Lower leg skin (tissue), 4 donors: ENCODE data around the gene ZNF488. TPM values are rescaled to one million over a fixed set of nuclear protein-coding genes. Genes with fewer than 3 reads are reported as not detected.

ENCODE experiments used
- DNase-seq, 2 donors: peaks; one replicate each; pipeline ENCODE4 v3.0.0-alpha.2; 2019; ENCODE audit warnings: low spot score in 2 of 2
- H3K4me3 ChIP-seq: fragments of 200-600 bp; sonication (generic); 2 replicates; pipeline ENCODE4 v1.5.1; 2017; ENCODE audit warnings: mild to moderate bottlenecking, low read depth; ENCODE audit not compliant: poor library complexity, severe bottlenecking
- POLR2A ChIP-seq, 2 donors: fragments of 450-650 bp; IDR thresholded peaks; one replicate each; pipeline ENCODE4 v1.6.1; 2016 to 2017; ENCODE audit warnings: antibody characterized with exemption in 2 of 2, mild to moderate bottlenecking in 1 of 2, moderate library complexity in 1 of 2
- WGBS, 2 donors: methylation state at CpG; one replicate each; pipeline ENCODE4 v1.1.5; 2018; 5-methylcytosine and 5-hydroxymethylcytosine counted together
- intact Hi-C: fragments of 100-400 bp; cut with DNase I; formaldehyde crosslinking; loops from one replicate; pipeline ENCODE4 v1.15.0; 2023; ENCODE audit warnings: low total_unique reads
- total RNA-seq, 4 donors: library from RNA; depleted of rRNA; stranded (reverse); fragments of >200 nt; gene quantifications; one replicate each; pipeline ENCODE4 v1.1.0, GENCODE V29; 2016
- TF ChIP-seq, protein P1 (sequence below), 3 donors: fragments of 450-650 bp; IDR thresholded peaks; one replicate each; pipeline ENCODE4 v1.5.1; 2016; ENCODE audit warnings: antibody characterized with exemption in 3 of 3, mild to moderate bottlenecking in 3 of 3, moderate library complexity in 2 of 3

Gene ZNF488
- total RNA-seq, 4 donors from 2014 or later = 0.80 to 2.0 (median 1.1) TPM

DNA sequence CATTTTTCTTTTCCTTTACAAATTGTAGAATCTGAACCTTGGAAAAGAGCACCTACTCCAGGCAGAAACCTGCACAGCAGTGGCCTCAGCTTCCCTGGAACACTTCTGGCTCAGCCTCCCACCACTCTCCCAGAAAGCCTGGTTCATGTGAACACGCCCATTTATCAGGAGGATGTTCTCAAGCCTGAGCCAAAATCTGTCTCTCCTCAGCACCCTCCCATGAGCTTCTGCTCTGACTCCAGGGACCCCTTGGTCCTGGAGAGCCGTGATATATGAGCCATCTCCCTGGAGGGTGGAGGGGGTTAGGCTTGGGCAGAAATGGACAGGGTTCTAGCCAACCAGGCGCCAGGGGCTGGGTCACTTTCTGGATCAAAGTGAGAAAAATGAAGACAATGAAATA, 51.7 kb downstream of the ZNF488 start:
- no peak overlapping the region for H3K4me3 ChIP-seq
- TF ChIP-seq, protein P1, sequence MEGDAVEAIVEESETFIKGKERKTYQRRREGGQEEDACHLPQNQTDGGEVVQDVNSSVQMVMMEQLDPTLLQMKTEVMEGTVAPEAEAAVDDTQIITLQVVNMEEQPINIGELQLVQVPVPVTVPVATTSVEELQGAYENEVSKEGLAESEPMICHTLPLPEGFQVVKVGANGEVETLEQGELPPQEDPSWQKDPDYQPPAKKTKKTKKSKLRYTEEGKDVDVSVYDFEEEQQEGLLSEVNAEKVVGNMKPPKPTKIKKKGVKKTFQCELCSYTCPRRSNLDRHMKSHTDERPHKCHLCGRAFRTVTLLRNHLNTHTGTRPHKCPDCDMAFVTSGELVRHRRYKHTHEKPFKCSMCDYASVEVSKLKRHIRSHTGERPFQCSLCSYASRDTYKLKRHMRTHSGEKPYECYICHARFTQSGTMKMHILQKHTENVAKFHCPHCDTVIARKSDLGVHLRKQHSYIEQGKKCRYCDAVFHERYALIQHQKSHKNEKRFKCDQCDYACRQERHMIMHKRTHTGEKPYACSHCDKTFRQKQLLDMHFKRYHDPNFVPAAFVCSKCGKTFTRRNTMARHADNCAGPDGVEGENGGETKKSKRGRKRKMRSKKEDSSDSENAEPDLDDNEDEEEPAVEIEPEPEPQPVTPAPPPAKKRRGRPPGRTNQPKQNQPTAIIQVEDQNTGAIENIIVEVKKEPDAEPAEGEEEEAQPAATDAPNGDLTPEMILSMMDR (IDR thresholded peaks at IDR 0.05) = no peak
- no peak for TF ChIP-seq POLR2A (IDR thresholded peaks at IDR 0.05)
- DNase-seq = peak in 1 of 2 donors; percentile 29
- 55 to 69% methylated on average over 3 of the region's 3 CpGs for WGBS, 2 donors
- intact Hi-C loops = no loop called here

GRCh38 chr10:47331954-47332353, 52.1 kb downstream of the ZNF488 start:
- WGBS, 2 donors = 58 to 73% methylated on average over 7 of the region's 7 CpGs
- TF ChIP-seq, protein P1 (IDR thresholded peaks at IDR 0.05) = no peak
- no peak for TF ChIP-seq POLR2A (IDR thresholded peaks at IDR 0.05)
- DNase-seq = peak in 1 of 2 donors; percentile 53
- intact Hi-C loops = no loop called here
- no peak overlapping the region for H3K4me3 ChIP-seq

- intact Hi-C loops = no loop called here
- DNase-seq = peak in 1 of 2 donors; percentile 74
- no peak overlapping the region for H3K4me3 ChIP-seq
- TF ChIP-seq, protein P1 (IDR thresholded peaks at IDR 0.05) = no peak
- TF ChIP-seq POLR2A (IDR thresholded peaks at IDR 0.05) = no peak
- 97% methylated on average over 7 of the region's 9 CpGs for WGBS, 2 donors
Observed at GRCh38 chr10:47331491-47331890, 52.6 kb downstream of the ZNF488 start.

DNA sequence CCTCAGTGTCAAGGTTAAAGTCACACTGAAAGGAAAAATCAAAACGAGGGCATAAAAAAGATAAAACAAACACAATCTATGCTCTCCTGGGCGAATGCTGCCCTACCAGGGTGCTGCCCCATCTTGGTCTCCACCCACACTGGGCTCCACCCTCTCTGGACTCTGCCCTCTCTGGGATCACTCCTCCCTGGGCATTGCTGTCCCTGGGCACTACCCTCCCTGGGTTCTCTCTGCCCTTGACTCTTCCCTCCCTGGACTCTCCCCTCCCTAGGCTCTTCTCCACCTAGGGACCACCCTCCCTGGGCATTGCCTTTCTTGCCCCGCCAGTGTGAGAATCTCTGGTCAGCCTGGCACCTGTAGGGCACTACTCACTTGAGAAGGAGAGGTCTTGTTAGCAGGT, 53.3 kb downstream of the ZNF488 start:
- intact Hi-C loops = no loop called here
- 79 to 83% methylated on average over 3 of the region's 3 CpGs for WGBS, 2 donors
- no peak overlapping the region for H3K4me3 ChIP-seq
- TF ChIP-seq, protein P1 (IDR thresholded peaks at IDR 0.05) = no peak
- DNase-seq = peak in 1 of 2 donors; percentile 72

GRCh38 chr10:47330366-47330765, 53.7 kb downstream of the ZNF488 start:
- WGBS, 2 donors = 91 to 93% methylated on average over 3 of the region's 3 CpGs
- H3K4me3 ChIP-seq = no peak overlapping the region
- intact Hi-C loops = no loop called here
- TF ChIP-seq, protein P1 (IDR thresholded peaks at IDR 0.05) = no peak
- DNase-seq = peak in 1 of 2 donors; percentile 50

DNA sequence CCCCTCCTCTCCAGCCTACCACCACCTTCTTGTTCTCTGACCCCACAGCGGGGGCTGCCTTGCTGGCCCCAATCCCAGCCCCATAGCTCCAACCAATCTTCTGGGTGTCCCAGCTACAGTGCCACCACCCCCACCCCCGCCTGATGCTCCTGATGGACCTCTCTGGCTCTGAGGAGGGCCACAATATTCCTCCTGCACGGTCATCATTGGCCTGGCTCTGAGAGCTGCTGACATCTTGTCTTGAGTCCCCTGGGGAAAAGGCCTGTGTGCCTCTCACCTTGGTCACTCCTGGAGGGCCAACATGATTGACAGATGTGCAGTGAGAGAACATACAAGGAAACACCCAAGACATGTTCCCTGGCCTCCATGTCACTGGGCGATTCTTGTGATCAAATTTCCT, 54.2 kb downstream of the ZNF488 start:
- WGBS, 2 donors = 91 to 93% methylated on average over 4 of the region's 4 CpGs
- peak in 1 of 2 donors; percentile 64 for DNase-seq

More for the DNA sequence above, 54.2 kb downstream of the ZNF488 start:
- no peak for TF ChIP-seq POLR2A (IDR thresholded peaks at IDR 0.05)
- no peak overlapping the region for H3K4me3 ChIP-seq
- intact Hi-C loops = no loop called here
